RPMI8226 (cell line): ENCODE measurements around the gene ALDH18A1.
"Not testable (repeated sequence)": the region's sequence is repeated elsewhere in the genome, so short reads cannot be mapped to it uniquely, and the experiment has no call there.

ENCODE experiments used
- DNase-seq: peaks from one replicate; pipeline ENCODE4 v3.0.0-alpha.2; 2015

Gene ALDH18A1

GRCh38 chr10:95648138-95648537, 8.4 kb downstream of the ALDH18A1 start:
- DNase-seq: no peak

DNA sequence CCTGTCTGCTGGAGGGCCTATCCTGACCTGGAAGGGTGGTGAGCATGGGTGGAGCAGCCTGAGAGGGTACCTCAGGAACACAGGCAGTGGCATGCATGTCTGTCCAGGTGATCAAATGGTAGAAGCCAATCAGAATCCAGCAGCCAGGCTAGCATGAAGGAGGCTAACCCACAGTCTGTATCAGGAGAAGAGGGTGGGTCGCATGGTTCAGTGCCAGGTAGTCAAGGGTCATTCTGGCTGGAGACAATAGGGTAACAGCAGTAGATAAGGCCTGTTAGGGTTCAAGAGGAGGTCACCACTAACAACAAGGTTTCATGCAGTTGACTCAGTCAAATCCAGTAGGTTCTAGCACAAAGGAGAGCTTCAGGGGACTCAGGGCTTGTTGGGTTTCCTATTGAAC, 10.4 kb downstream of the ALDH18A1 start:
- no peak for DNase-seq

DNA sequence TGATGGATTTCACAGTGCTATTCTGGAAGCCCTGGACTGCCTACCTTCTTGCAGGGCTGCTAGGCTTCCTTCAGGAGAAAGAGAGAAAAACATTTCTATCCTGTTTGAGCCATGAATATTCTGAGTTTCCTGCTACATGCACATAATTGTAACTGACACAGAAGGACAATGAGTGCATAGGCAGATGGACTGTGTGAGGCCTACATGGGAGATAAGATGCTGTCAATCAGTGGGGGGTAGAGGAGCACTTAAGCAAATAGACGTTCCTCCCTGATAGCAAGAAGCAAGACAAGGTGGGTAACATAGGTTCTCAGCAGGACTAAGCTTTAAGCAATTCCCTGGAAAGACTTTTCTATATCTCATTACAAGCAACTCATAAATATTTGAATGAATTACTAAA, 11.6 kb downstream of the ALDH18A1 start:
- no peak for DNase-seq

GRCh38 chr10:95640891-95641315, 15.6 kb downstream of the ALDH18A1 start:
- DNase-seq: no peak

DNA sequence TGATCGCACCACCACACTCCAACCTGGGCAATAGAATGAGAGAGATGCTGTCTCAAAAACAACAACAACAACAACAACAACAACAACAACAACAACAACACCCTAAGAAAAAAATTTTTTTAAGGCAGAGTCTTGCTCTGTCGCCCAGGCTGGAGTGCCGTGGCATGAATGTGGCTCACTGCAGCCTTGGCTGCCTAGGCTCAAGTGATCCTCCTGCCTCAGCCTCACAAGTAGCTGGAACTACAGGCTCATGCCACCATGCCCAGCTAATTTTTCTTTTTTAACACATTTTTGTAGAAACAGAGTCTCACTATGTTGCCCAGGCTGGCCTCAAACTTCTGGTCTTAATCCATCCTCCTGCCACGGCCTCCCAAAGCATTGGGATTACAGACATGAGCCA, 18.6 kb downstream of the ALDH18A1 start:
- no peak for DNase-seq

DNA sequence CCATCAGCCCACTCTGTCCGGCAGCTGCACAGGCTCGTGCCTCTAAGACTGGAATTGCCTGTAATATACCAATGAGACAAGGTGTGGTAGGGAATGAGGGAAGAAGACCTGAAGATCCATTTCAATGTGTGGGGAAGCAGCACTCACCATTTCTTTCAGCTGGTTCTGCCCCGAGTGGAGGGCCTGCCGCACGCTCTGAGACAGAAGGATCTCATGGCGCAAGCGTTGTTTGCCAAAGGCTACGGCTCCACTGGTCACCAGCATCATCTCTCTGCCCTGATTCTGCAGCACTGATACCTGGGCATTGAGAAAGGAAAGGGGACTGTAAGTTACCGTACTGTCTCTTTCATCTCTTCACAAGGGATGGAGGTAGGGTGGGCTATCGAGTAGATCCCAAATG, 19.4 kb downstream of the ALDH18A1 start:
- no peak for DNase-seq

DNA sequence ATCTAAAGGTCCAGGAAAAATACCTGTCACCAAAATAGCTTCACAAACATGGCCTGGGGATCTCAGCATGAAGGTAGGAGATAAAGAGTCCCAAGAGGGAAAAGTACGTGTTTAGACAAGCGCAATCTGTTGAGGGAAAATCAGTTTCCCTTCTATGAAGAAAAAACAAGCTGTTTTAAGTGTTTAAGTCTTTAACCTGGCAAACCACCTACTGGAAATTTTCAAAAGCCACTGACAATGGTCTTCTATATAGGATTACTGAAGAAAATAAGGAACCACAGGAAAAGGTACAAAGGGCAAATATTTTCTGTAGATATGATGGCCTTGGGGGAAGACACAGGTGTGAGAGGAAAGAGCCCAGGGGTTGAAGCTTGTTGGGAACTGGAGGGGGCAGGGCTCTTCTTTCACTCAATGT, 21.2 kb downstream of the ALDH18A1 start:
- no peak for DNase-seq

DNA sequence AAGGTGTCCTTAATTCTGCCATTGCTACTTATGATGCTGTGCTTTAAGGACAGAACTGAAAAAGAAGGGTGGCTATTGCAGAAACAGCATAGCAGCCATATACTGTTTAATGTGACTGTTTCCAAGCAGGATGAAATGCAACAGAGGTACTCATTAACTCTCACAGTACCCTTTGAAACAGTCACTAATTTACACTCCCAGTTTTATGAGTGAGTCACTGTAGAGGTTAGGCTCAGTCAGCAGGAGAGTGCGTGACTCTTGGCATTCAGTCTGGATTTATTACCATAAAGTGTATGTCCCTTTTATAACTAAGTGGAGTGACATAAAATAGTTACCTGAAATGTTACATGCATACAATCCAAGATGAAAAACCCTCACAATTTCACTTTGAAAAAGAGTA, 27.7 kb downstream of the ALDH18A1 start:
- DNase-seq: no peak

- DNase-seq: no peak
These were observed 30.0 kb downstream of the ALDH18A1 start for GRCh38 chr10:95626500-95626899.

DNA sequence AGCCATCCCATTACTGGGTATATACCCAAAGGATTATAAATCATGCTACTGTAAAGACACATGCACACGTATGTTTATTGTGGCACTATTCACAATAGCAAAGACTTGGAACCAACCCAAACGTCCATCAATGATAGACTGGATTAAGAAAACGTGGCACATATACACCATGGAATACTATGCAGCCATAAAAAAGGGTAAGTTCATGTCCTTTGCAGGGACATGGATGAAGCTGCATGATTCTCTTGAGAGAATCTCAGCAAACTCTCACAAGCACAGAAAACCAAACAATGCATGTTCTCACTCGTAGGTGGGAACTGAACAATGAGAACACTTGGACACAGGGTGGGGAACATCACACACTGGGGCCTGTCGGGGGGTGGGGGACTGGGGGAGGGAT, 36.1 kb downstream of the ALDH18A1 start:
- DNase-seq: not testable (repeated sequence)

- no peak for DNase-seq
These were observed 38.4 kb downstream of the ALDH18A1 start for GRCh38 chr10:95618101-95618500.

GRCh38 chr10:95616446-95616845, 40.1 kb downstream of the ALDH18A1 start:
- no peak for DNase-seq

DNA sequence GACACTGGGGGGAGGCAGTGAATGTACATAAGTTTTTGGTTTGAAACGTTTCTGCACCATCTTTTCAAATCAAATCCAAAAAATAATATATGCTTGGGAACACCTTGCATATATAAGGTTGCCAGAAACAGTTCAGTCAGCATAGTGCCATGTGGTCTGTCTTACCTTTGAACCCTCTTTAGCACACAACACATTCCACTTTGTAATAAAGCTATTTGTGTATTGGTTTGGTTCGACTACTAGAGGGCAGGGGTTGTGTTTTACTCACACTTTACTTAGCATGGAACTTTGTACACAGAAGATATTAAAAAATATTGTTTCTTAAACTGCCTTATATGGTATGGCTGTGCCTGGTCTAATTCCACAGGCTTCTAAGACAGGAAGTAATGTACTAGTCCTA, 43.2 kb downstream of the ALDH18A1 start:
- DNase-seq: no peak

GRCh38 chr10:95610727-95611126, 45.8 kb downstream of the ALDH18A1 start:
- DNase-seq: no peak

DNA sequence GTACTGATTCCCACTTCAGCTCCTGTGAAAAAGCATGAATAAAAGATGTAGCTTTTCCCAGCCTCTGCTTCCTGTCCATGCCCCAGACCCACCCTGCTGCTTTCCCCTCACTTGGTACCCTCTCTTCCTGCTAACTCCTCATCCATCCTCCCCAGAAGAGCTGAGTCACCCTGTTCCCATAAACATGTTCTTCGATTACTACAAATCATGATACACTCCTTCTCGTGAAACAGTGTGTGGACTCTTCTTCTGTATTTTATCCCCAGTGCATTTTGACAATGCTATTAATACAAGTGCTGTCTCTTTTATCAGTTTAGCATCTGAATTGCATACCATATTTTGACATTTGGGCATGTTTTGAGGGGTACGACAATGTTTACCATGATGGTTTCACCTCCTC, 49.6 kb downstream of the ALDH18A1 start:
- no peak for DNase-seq

DNA sequence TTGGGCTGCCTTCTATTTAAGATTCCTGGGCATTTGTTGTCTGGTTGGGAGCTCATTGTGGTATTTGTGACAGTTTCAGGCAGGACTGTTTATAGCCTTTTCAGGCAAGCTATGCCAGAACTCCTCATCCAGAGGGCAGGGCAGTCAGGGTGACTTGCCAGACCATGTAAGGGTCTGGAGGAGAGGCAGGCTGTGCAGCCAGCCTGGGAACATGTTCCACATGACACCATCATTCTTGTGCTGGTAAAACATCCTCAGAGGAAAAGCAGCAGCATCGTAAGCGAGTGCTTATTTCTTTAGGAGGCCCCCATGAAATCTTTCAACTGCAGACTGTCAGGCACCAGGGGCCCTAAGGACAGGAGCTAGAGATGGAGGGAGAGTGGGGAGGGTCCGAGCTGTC, 51.3 kb downstream of the ALDH18A1 start:
- DNase-seq: no peak

DNA sequence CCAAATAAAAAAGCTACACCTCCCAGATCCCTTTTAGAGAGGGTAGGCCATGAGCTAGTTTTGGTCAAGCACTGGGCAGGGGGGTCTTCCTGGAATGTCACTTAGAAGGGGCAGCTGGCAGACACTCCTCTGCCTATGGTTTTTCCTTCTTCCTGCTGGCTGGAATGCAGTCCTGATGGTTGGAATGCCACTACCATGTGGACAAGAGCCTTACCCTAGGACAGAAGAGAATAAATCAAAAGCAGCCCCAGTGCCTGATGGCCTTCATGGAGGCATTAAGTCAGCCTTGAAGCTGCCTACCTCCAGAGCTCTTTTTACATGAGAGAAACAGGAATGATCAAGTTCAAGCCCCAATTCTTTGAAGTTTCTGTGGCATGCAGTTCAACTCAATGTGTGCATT, 51.9 kb downstream of the ALDH18A1 start:
- DNase-seq: no peak

DNA sequence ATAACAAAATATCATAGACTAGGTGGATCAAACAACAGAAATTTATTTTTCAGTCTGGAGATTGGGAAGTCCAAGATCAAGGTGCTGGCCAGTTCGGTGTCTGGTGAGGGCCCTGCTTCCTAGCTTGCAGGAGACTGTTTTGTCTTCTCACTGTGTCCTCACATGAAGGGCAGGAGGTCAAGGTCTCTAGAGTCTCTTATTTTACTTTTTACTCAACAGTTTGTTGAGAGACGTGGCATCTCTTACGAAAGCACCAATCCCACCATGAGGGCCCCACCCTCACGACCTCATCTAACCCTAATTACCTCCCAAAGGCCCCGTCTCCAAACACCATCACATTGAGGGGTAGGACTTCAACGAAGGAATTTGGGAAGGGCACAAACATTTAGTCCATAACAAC, 54.1 kb downstream of the ALDH18A1 start:
- DNase-seq: no peak

GRCh38 chr10:95601116-95601719, 55.3 kb downstream of the ALDH18A1 start:
- DNase-seq: peak; percentile 62

GRCh38 chr10:95600158-95600557, 56.4 kb downstream of the ALDH18A1 start:
- no peak for DNase-seq

- no peak for DNase-seq
These were observed 58.7 kb downstream of the ALDH18A1 start for GRCh38 chr10:95597788-95598187.

- no peak for DNase-seq
These were observed 68.5 kb downstream of the ALDH18A1 start for GRCh38 chr10:95588025-95588424.

DNA sequence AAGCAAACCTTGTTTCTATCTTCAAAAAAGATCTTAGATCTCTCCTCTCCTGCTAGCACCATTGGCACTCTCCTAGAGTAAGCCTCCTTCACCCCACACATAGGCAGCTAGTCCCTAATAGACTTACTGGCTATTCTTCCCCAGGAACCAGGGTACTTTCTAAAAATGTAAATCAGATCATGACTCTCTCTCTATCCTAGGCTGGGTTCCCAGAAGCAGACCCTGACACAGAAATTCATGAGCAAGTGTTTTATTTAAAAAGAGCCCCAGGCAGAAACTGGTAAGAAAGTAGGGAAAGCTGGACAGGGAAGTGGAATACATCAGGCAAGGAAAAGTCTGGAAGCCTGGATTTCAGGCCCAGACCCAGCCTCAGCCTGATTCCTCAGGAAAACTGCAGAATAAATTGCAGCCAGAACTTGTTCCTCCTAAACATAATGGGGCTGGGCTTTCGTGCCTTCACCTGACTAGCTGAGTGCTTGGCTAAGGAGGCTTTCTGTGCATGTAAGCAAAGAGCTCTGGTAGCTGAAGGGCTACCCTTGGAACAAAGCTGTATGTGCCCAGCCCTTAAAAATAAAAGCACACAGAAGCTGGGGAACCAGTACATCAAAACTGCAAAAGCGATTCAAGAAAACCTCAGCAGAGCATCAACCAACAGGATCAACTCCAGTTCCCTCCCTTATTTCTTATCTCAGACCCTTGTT, 76.5 kb downstream of the ALDH18A1 start:
- DNase-seq: no peak

- no peak for DNase-seq
These were observed 77.2 kb downstream of the ALDH18A1 start for GRCh38 chr10:95579292-95579691.

- DNase-seq: no peak
These were observed 77.9 kb downstream of the ALDH18A1 start for GRCh38 chr10:95578619-95579018.
